NT2/D1 (cell line): ENCODE data around the gene TAF15.

Source experiments
- SUZ12 ChIP-seq: IDR thresholded peaks from 2 replicates; pipeline ENCODE4 v1.6.1; 2011; ENCODE audit not compliant: insufficient read length, insufficient read depth; ENCODE audit errors: extremely low read depth
- YY1 ChIP-seq: IDR thresholded peaks from 2 replicates; pipeline ENCODE4 v1.6.1; 2011; ENCODE audit not compliant: insufficient read length, insufficient read depth
- ZNF274 ChIP-seq: IDR thresholded peaks from 2 replicates; pipeline ENCODE4 v1.6.1; 2011; ENCODE audit warnings: mild to moderate bottlenecking, low read depth, low read length

GRCh38 chr17:35791681-35792350 is 17.5 kb upstream of the TAF15 start:
- no peak for TF ChIP-seq YY1
- TF ChIP-seq SUZ12, result no peak
- no peak for TF ChIP-seq ZNF274
